Hematopoietic multipotent progenitor cell treated with erythropoietin and hydrocortisone succinate and interleukin-3 and kit ligand, for 4 days (in vitro differentiated cells): ENCODE data around the gene IGF1.
"Not testable (repeated sequence)": the region's sequence is repeated elsewhere in the genome, so short reads cannot be mapped to it uniquely, and the experiment has no call there.

ENCODE experiments used
- DNase-seq: peaks from one replicate; pipeline ENCODE4 v3.0.0-alpha.2; 2015

Gene IGF1

GRCh38 chr12:102376181-102376747 is 104.1 kb downstream of the IGF1 start:
- DNase-seq: no peak

GRCh38 chr12:102374190-102374589 is 106.2 kb downstream of the IGF1 start:
- DNase-seq: no peak

DNA sequence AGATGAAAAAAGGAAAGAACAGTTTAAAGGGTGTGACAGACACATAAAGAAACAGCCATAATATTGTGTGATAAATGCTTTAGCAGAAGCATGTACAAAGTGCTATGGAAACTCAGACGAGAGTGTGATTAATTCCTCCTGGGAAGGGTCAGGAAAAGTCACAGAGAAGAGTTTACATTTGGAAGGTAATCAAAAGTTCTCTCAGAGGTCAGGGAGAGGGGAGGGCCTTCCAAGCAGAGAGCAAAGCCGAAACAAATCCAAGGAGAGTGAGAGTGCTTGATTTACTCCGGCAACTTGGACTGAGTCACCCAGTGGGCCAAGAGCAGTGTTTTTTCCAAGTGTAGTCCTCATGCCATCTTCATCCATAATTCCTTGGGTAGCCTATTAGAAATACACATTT is 108.3 kb downstream of the IGF1 start:
- no peak for DNase-seq

DNA sequence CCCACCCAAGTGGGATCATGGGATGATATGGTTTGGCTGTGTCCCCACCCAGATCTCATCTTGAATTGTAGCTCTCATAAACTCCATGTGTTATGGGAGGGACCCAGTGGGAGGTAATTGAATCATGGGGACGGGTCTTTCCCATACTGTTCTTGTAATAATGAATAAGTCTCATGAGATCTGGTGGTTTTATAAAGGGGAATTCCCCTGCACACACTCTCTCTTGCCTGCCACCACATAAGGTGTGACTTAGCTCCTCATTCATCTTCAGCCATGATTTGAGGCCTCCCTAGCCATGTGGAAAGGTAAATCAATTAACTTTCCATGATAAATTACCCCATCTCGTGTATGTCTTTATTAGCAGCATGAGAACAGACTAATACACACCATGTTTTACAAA is 109.2 kb downstream of the IGF1 start:
- no peak for DNase-seq

DNA sequence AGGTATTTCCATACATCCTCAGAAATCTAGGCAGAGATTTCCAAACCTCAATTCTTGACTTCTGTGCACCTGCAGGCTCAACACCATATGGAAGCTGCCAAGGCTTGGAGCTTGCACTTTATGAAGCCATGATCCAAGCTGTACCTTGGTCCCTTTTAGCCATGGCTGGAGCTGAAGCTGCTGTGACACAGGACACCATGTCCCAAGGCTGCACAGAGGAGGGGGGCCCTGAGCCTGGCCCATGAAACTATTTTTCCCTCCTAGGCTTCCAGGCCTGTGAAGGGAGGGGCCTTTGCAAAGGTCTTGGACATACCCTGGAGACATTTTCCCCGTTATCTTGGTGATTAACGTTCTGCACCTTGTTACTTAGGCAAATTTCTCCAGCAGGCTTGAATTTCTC is 110.5 kb downstream of the IGF1 start:
- no peak for DNase-seq

DNA sequence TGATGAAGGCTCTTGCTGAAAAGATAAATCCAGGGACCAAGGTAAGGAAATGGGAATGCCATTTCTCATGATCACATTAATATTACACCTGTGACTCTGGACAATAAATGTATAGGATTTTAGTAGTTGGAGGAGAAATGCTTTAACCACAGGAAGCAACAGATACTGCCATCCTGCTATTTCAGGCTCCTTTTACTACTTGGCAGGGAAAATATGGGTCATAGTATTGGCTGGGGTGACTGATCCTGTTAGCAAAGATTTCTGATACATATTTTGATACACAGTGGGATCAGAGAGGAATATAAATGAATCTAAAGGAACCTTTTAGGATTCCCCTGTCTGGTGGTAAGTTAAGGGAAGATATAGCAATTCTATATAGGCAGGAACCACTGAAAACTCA is 115.0 kb downstream of the IGF1 start:
- no peak for DNase-seq

DNA sequence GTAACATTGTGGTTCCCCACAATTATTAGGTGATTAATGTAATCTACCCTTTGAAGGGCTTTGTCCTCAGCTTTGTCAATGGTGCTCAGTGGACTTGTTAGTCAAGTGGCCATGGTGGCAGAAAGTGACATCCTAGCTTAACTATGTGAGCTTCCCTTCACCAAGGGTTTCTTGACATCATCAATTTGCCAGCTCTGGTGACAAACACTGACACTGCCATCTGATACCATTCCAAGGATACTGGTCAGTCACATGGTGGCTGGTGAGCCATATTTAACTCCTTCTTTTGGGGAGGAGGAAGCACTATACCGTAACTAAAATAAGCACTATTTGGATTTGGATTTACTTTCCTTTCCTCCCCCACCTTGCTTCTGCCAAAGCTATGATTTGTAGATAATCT is 115.7 kb downstream of the IGF1 start:
- no peak for DNase-seq

- no peak for DNase-seq
Measured at GRCh38 chr12:102356690-102357089, 123.7 kb downstream of the IGF1 start.

GRCh38 chr12:102354281-102354680 is 126.1 kb downstream of the IGF1 start:
- DNase-seq: not testable (repeated sequence)

DNA sequence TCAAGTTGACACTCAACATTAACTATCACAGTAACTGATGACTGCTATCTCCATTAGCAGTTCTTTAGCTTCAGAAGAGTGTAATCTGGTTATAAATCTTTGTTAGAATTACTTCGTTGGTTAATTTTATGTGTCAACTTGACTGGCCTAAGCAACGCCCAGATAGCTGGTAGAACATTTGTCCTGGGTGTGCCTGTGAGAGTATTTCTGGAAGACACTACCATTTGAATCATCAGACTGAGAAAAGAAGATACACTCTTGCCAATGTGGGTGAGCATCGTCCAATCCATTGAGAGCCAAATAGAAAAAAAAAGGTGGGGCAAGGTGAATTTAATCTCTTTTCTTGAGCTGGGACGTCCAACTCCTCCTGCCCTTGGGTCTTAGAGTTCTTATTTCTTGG is 129.0 kb downstream of the IGF1 start:
- DNase-seq: no peak

GRCh38 chr12:102350070-102350469 is 130.3 kb downstream of the IGF1 start:
- DNase-seq: no peak

DNA sequence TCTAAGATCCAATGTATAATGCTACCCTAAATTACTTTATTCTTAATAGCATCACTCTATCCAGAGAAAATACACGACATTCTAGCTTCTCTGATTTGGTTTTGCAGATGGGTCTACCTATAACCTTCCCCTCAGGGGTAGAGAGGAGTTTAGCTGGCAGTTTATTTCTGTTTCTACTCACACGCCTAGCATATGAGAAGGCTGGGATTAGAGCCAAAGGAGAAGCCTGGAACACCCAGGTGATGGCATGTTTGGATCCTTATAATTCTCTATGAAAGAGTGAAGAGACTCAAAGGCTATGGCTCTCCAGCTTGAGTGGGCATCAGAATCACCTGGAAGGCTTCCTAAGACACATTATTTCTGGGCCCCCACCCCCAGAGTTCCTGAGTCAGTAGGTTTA is 131.3 kb downstream of the IGF1 start:
- no peak for DNase-seq

DNA sequence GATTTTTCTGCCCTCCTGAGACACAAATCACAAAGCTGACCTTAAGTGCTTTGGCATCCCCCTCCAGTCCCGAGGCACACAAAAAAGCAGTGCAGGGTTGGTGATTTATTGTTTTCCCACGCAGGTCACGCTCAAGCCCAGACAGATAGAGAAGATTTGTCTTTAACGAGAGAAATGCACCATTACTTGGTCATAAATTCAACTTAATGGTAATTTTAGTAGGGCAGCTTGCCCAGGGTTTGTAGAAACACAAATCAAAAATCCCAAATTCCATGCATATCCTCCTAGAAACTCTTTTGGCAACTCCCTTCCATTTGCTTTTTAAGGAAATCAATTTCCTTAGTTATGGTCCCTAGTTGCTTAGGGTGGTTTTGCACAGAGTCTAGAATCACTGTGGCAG is 132.6 kb downstream of the IGF1 start:
- no peak for DNase-seq
